ENCODE measurements around the gene PPP3CA.
A peak's percentile ranks its signal among the peaks of the same experiment; 100 is the strongest.

Gene PPP3CA

DNA sequence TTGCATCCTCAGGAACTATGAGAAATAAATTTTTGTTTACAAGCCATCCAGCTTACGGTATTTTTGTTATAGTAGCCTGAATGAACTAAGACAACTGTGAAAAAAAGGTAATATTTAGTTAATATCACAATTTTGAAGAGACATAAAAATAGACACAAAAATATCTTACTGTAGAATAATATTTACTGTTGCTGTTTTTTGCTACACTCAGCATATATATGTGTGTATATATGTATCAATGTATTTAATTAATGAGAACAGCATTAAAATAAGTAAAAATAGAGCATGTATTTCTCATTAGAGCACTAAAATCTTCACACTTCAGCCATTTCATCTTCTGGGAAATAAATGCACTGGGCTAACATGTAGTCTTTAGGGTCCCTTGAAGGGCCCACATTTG, 24.6 kb downstream of the PPP3CA start:
- Histone ChIP-seq H3K9ac (ENCODE audit: insufficient read length) (no peak overlapping the region), H3K36me3 (ENCODE audit: insufficient read depth, low read length) (no peaks in the 10 kb centered on the region; the same call in 1 of the 2 replicates), H3K9me3 (ENCODE audit: low read depth, low read length) (no peaks in the 10 kb centered on the region), H3K4me3 (no peak overlapping the region), H3K27ac (peak overlapping the region; percentile 93)
- DNase-seq (ENCODE audit: low read depth, low spot score): no peak
- TF ChIP-seq EZH2 (IDR thresholded peaks at IDR 0.05): no peak
- no peak for TF ChIP-seq POLR2AphosphoS5 (IDR thresholded peaks at IDR 0.05; ENCODE audit: borderline replicate concordance, low read depth, low read length)
- TF ChIP-seq FOXP2 (optimal IDR thresholded peaks at IDR 0.05; ENCODE audit: control extremely low read depth, extremely low read length, insufficient read depth): no peak

DNA sequence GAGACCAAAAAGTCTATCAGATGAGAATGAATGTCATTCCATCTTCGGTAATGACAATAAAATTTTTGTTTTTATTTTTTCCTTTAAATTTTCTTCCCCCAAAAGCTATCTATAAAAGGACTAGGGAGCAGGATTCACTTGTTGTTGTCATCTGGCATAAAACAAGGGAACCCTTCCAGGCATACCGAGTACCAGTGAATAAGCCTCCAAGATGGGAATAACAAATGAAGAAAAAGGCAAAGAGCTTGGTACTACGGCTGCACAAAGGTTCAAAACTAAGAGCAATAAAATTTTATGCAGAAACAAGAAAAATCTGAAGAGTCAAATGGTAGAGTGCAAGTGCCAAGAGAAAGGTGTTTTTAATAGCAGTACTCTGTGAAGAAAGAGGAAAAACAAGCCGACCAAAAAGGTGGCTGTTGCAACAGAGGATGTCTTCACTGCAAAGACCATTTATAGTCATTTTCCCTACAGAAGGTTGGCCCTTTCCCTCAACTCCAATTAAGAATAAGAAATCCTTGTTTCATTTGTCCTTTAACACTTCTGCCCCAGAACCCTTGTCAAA, 25.8 kb downstream of the PPP3CA start:
- Histone ChIP-seq H3K4me3 (no peak overlapping the region), H3K27ac (peak overlapping the region; percentile 81), H3K9me3 (ENCODE audit: low read depth, low read length) (no peaks in the 10 kb centered on the region), H3K36me3 (ENCODE audit: insufficient read depth, low read length) (no peaks in the 10 kb centered on the region; the same call in 1 of the 2 replicates), H3K9ac (ENCODE audit: insufficient read length) (no peak overlapping the region)
- no peak for DNase-seq (ENCODE audit: low read depth, low spot score)
- no peak for TF ChIP-seq FOXP2 (optimal IDR thresholded peaks at IDR 0.05; ENCODE audit: control extremely low read depth, extremely low read length, insufficient read depth)
- no peak for TF ChIP-seq EZH2 (IDR thresholded peaks at IDR 0.05)
- no peak for TF ChIP-seq POLR2AphosphoS5 (IDR thresholded peaks at IDR 0.05; ENCODE audit: borderline replicate concordance, low read depth, low read length)

DNA sequence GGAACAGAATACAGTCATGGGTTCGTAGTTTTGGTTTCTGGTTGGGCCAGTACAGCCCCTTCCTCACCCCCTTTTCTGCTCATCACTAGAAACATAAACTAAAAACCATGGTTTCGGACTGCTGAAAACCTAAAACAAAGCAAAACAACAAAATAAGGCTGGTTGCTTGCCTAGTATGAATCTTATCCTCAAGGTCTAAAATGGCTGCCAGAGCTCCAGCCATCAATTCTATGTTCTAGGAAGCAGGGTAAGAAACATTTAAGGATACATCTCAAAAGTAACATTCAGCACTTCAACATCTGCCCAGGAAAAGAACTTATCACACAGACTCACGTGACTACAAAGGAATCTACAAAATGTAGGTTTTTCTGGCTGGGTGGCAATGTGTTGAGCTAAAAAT, 31.5 kb downstream of the PPP3CA start:
- H3K9ac ChIP-seq (ENCODE audit: insufficient read length): no peak overlapping the region
- TF ChIP-seq EZH2 (IDR thresholded peaks at IDR 0.05) (no peak), FOXP2 (optimal IDR thresholded peaks at IDR 0.05; ENCODE audit: control extremely low read depth, extremely low read length, insufficient read depth) (no peak), POLR2AphosphoS5 (IDR thresholded peaks at IDR 0.05; ENCODE audit: borderline replicate concordance, low read depth, low read length) (no peak)
- no peak for DNase-seq (ENCODE audit: low read depth, low spot score)
- H3K36me3 ChIP-seq (ENCODE audit: insufficient read depth, low read length): no peaks in the 10 kb centered on the region; the same call in 1 of the 2 replicates
- peaks cover 6% of the 10 kb centered on the region for H3K9me3 ChIP-seq (ENCODE audit: low read depth, low read length)
- no peak overlapping the region for H3K27ac ChIP-seq
- no peak overlapping the region for H3K4me3 ChIP-seq

DNA sequence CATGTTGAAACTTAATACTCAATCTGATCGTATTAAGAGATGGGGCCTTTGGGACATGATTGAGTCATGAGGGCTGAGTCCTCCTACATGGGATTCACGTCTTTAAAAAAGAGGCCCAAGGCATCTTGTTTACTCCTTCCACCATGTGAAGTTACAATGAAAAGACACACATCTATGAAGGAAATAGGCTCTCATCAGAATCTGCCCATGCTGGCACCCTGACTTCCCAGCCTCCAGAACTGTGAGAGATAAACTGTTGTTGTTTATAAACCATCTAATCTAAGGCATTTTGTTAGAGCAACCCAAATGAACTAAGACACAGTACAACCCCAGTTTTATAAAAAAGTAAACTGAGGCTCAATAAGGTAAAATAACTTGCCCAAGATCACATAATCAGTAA, 32.3 kb downstream of the PPP3CA start:
- Histone ChIP-seq H3K9ac (ENCODE audit: insufficient read length) (no peak overlapping the region), H3K4me3 (no peak overlapping the region), H3K27ac (no peak overlapping the region), H3K36me3 (ENCODE audit: insufficient read depth, low read length) (no peaks in the 10 kb centered on the region; the same call in 1 of the 2 replicates), H3K9me3 (ENCODE audit: low read depth, low read length) (peaks cover 6% of the 10 kb centered on the region)
- DNase-seq (ENCODE audit: low read depth, low spot score): no peak
- TF ChIP-seq FOXP2 (optimal IDR thresholded peaks at IDR 0.05; ENCODE audit: control extremely low read depth, extremely low read length, insufficient read depth) (no peak), POLR2AphosphoS5 (IDR thresholded peaks at IDR 0.05; ENCODE audit: borderline replicate concordance, low read depth, low read length) (no peak), EZH2 (IDR thresholded peaks at IDR 0.05) (no peak)

DNA sequence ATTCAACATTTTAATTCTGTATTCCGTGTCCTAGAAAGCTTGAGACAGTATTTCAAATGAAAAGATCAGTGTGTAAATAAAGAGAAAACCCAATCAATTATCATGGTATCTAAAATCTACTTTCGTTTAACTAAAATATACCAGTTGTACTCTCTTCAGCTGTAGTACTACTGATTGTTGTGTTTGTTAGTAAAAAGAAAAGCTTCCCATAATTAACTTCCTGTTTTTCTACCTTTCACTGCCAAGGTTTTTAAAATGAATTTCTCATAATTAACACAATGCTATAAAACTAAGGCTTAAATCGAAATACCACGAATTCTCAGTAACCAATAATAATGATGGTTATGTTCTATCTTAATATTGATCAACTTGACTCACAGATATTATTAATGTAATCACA, 37.4 kb downstream of the PPP3CA start:
- Histone ChIP-seq H3K4me3 (no peak overlapping the region), H3K9ac (ENCODE audit: insufficient read length) (no peak overlapping the region), H3K36me3 (ENCODE audit: insufficient read depth, low read length) (no peaks in the 10 kb centered on the region), H3K27ac (no peak overlapping the region), H3K9me3 (ENCODE audit: low read depth, low read length) (no peaks in the 10 kb centered on the region)
- TF ChIP-seq FOXP2 (optimal IDR thresholded peaks at IDR 0.05; ENCODE audit: control extremely low read depth, extremely low read length, insufficient read depth) (no peak), POLR2AphosphoS5 (IDR thresholded peaks at IDR 0.05; ENCODE audit: borderline replicate concordance, low read depth, low read length) (no peak), EZH2 (IDR thresholded peaks at IDR 0.05) (no peak)
- no peak for DNase-seq (ENCODE audit: low read depth, low spot score)

DNA sequence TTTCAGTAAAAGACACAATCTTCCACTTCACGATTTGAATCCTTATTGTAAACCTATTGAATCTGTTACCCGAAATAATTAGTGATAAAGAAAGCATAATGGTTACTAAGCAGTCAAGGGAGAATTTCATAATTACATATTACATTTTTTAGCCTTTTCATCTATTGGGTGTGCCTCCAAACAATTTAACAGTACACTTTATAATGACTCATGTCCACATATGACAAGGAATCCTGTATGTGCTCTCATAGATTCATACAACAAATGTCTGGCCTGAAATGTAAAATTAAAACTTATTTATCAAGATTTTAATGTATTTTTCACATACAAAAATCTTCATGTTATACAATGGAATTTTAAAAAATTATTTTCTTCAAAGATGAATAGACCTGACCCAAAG, 39.4 kb downstream of the PPP3CA start:
- TF ChIP-seq EZH2 (IDR thresholded peaks at IDR 0.05): no peak
- no peak for TF ChIP-seq FOXP2 (optimal IDR thresholded peaks at IDR 0.05; ENCODE audit: control extremely low read depth, extremely low read length, insufficient read depth)
- no peak for TF ChIP-seq POLR2AphosphoS5 (IDR thresholded peaks at IDR 0.05; ENCODE audit: borderline replicate concordance, low read depth, low read length)
- Histone ChIP-seq H3K36me3 (ENCODE audit: insufficient read depth, low read length) (no peaks in the 10 kb centered on the region), H3K9me3 (ENCODE audit: low read depth, low read length) (no peaks in the 10 kb centered on the region), H3K27ac (no peak overlapping the region), H3K4me3 (no peak overlapping the region), H3K9ac (ENCODE audit: insufficient read length) (no peak overlapping the region)
- no peak for DNase-seq (ENCODE audit: low read depth, low spot score)

DNA sequence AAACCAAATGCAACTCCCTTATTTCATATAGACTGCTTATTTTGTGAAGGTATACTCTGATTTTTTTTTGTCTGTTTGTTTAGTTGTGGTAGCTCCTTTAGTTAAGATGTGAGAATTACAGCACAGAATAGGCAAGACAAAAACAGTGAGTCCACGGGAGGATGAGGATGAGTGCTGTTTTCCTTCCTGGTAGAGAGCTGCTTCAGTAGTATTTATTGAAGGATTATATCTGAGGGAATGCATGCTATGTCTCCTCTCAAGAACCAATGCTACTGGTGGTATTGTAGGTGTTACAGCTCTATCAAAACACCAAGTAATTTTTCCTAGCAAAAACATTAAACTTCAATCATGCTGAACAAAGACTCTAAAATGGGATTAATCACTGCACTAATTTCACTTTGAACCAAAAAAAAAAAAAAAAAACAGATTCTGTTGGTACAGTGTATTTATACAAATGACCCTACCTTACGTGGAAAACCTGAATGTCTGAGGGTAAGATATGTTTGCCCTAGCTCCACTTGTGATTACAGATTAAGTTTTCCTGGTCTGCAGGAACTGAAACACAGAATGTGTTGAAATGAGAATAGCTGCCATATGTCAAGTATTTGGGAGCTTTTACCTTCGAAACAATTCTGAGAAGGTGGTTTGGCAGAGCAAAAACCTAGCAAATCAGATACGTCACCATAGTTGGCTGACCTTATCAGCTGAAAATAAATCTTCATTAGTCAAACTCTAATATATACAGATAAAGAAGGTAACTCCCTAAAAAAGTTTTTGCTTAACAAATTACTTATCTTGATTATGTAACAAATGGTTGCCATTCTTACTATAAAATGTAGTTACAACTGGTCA, 40.3 kb downstream of the PPP3CA start:
- TF ChIP-seq EZH2 (IDR thresholded peaks at IDR 0.05) (no peak), POLR2AphosphoS5 (IDR thresholded peaks at IDR 0.05; ENCODE audit: borderline replicate concordance, low read depth, low read length) (no peak)
- Histone ChIP-seq H3K9me3 (ENCODE audit: low read depth, low read length) (no peaks in the 10 kb centered on the region), H3K36me3 (ENCODE audit: insufficient read depth, low read length) (no peaks in the 10 kb centered on the region), H3K4me3 (no peak overlapping the region), H3K27ac (no peak overlapping the region), H3K9ac (ENCODE audit: insufficient read length) (no peak overlapping the region)
- no peak for DNase-seq (ENCODE audit: low read depth, low spot score)

DNA sequence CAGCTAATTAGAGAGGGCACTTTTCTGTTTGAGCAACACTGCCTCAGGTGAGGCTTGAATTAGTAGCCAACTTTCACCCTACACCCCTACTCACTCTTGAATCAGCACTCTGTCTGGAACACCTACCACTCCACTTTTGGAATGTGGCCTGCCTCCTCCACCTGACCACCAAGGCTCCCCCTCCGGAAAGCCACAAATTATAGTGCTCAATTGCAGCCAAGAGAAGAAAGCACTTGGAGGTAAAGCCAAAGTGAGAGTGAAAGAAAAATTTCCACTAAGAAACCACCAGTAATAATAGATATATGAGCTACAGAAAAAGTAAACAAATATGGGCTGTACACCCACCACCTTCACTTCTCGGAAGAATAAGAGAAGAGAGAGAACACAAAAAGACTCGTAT, 41.1 kb downstream of the PPP3CA start:
- no peak overlapping the region for H3K9ac ChIP-seq (ENCODE audit: insufficient read length)
- TF ChIP-seq EZH2 (IDR thresholded peaks at IDR 0.05): no peak
- TF ChIP-seq FOXP2 (optimal IDR thresholded peaks at IDR 0.05; ENCODE audit: control extremely low read depth, extremely low read length, insufficient read depth): no peak
- TF ChIP-seq POLR2AphosphoS5 (IDR thresholded peaks at IDR 0.05; ENCODE audit: borderline replicate concordance, low read depth, low read length): no peak
- DNase-seq (ENCODE audit: low read depth, low spot score): no peak

More for the DNA sequence above, 41.1 kb downstream of the PPP3CA start:
- Histone ChIP-seq H3K9me3 (ENCODE audit: low read depth, low read length) (no peaks in the 10 kb centered on the region), H3K27ac (no peak overlapping the region), H3K36me3 (ENCODE audit: insufficient read depth, low read length) (no peaks in the 10 kb centered on the region), H3K4me3 (no peak overlapping the region)

Data from SK-N-MC (cell line).